Measurements from ENCODE around the gene ADCY2.

ADCY2 gene

DNA sequence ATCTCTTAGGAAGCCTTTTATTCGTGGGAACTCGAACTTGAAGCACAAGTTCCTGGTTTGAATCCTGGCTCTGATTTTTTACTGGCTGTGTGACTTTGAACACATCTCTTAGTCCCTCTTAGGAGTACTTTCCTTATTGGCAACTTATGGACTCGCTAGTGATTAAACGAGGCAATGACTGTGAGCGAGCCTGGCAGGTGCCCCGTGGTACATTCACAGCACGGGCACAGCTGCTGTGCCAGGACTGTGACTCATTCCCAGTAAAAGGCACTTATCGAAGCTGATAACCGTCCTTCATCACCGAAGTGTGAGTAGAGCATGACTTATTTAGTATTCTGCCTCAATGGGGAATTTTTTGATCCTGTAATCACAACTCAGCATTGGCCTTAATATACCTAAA, 432.3 kb downstream of the ADCY2 start:
- H3K36me3 ChIP-seq (ENCODE audit: control insufficient read depth, insufficient read depth, low read length), result no peaks in the 10 kb centered on the region
- DNase-seq (ENCODE audit: extremely low read depth, insufficient read length), result no peak
- peaks cover 2% of the 10 kb centered on the region for H3K27me3 ChIP-seq (replicated peaks; ENCODE audit: control insufficient read depth, insufficient read depth, low read length)
- H3K4me3 ChIP-seq (replicated peaks; ENCODE audit: low read depth, low read length), result no peak overlapping the region
- TF ChIP-seq, protein P1, sequence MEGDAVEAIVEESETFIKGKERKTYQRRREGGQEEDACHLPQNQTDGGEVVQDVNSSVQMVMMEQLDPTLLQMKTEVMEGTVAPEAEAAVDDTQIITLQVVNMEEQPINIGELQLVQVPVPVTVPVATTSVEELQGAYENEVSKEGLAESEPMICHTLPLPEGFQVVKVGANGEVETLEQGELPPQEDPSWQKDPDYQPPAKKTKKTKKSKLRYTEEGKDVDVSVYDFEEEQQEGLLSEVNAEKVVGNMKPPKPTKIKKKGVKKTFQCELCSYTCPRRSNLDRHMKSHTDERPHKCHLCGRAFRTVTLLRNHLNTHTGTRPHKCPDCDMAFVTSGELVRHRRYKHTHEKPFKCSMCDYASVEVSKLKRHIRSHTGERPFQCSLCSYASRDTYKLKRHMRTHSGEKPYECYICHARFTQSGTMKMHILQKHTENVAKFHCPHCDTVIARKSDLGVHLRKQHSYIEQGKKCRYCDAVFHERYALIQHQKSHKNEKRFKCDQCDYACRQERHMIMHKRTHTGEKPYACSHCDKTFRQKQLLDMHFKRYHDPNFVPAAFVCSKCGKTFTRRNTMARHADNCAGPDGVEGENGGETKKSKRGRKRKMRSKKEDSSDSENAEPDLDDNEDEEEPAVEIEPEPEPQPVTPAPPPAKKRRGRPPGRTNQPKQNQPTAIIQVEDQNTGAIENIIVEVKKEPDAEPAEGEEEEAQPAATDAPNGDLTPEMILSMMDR (IDR thresholded peaks at IDR 0.05; ENCODE audit: insufficient read depth, low read length, poor library complexity, severe bottlenecking), result no peak

DNA sequence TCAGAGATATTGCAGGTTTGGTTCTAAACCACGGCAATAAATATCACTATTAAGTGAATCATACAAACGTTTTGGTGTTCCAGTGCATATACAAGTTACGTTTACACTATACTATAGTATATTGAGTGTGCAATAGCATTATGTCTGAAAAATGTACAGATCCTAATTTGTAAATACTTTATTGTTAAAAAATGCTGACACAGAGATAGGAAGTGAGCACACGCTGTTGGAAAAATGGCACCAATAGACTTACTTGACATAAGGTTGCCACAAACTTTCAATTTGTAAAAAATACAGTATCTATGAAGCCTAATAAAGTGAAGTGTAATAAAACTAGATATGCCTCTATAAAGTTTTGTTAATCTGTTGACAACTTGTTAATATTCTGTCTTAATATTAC, 439.0 kb downstream of the ADCY2 start:
- Histone ChIP-seq H3K36me3 (ENCODE audit: control insufficient read depth, insufficient read depth, low read length) (no peaks in the 10 kb centered on the region), H3K27me3 (replicated peaks; ENCODE audit: control insufficient read depth, insufficient read depth, low read length) (peaks cover 2% of the 10 kb centered on the region; the same call in 1 of the 2 replicates), H3K4me3 (replicated peaks; ENCODE audit: low read depth, low read length) (no peak overlapping the region)
- no peak for DNase-seq (ENCODE audit: extremely low read depth, insufficient read length)
- TF ChIP-seq, protein P1 (IDR thresholded peaks at IDR 0.05; ENCODE audit: insufficient read depth, low read length, poor library complexity, severe bottlenecking), result no peak

DNA sequence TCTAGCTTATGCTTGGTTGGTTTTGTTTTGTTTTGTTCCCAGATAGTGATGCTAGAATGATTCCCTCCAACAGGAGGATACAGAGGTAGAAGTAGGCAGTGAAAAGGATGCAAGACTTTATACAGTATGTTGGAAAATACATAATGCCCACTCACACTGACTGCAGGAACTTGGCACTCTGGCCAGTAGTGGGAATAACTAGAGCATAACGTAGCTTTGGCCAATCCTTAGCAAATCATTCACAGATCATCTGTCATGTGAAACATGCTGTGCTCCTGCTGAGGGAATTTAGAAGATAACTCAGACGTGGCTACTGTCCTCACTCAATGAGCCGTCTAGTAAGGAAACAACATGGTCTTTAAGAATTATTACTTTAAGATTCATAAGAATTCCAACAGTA, 441.5 kb downstream of the ADCY2 start:
- no peak overlapping the region for H3K4me3 ChIP-seq (replicated peaks; ENCODE audit: low read depth, low read length)
- no peaks in the 10 kb centered on the region for H3K36me3 ChIP-seq (ENCODE audit: control insufficient read depth, insufficient read depth, low read length)
- H3K27me3 ChIP-seq (replicated peaks; ENCODE audit: control insufficient read depth, insufficient read depth, low read length), result no peaks in the 10 kb centered on the region
- TF ChIP-seq, protein P1 (IDR thresholded peaks at IDR 0.05; ENCODE audit: insufficient read depth, low read length, poor library complexity, severe bottlenecking), result no peak
- DNase-seq (ENCODE audit: extremely low read depth, insufficient read length), result no peak

DNA sequence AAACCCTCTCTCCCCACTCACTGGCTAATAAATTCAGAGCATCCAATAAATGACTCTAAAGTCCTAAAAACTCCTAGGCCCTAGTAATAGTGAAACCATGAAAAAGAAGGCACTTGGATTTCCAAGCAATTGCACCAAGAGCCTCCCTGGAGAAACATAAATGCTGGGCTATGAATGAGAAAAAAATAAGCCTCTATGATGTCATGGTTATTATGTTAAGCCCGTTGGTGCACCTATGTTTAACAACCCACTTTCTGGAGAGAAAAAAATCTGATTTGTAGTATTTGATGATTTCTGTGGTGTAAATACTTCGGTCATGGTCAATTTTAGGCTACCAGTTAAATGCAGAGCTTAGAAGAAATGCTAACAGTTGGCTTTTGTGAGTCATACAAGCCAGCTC, 446.6 kb downstream of the ADCY2 start:
- DNase-seq (ENCODE audit: extremely low read depth, insufficient read length), result no peak
- Histone ChIP-seq H3K27me3 (replicated peaks; ENCODE audit: control insufficient read depth, insufficient read depth, low read length) (no peaks in the 10 kb centered on the region), H3K36me3 (ENCODE audit: control insufficient read depth, insufficient read depth, low read length) (no peaks in the 10 kb centered on the region), H3K4me3 (replicated peaks; ENCODE audit: low read depth, low read length) (no peak overlapping the region)
- TF ChIP-seq, protein P1 (IDR thresholded peaks at IDR 0.05; ENCODE audit: insufficient read depth, low read length, poor library complexity, severe bottlenecking), result no peak

DNA sequence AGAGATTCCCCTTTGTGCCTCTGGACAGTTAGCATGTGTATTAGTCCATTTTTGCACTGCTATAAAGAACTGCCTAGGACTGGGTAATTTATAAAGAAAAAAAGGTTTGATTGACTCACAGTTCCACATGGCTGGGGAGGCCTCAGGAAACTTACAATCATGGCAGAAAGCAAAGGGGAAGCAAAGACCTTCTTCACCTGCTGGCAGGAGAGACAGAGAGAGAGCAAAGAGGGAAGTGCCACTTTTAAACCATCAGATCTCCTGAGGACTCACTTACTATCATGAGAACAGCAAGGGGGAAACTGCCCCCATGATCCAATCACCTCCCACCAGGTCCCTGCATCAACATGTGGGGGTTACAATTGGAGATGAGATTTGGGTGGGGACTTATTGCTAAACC, 449.0 kb downstream of the ADCY2 start:
- DNase-seq (ENCODE audit: extremely low read depth, insufficient read length), result no peak
- no peak overlapping the region for H3K4me3 ChIP-seq (replicated peaks; ENCODE audit: low read depth, low read length)
- TF ChIP-seq, protein P1 (IDR thresholded peaks at IDR 0.05; ENCODE audit: insufficient read depth, low read length, poor library complexity, severe bottlenecking), result no peak
- no peaks in the 10 kb centered on the region for H3K36me3 ChIP-seq (ENCODE audit: control insufficient read depth, insufficient read depth, low read length)
- H3K27me3 ChIP-seq (replicated peaks; ENCODE audit: control insufficient read depth, insufficient read depth, low read length), result peaks cover 1% of the 10 kb centered on the region; the same call in 1 of the 2 replicates

DNA sequence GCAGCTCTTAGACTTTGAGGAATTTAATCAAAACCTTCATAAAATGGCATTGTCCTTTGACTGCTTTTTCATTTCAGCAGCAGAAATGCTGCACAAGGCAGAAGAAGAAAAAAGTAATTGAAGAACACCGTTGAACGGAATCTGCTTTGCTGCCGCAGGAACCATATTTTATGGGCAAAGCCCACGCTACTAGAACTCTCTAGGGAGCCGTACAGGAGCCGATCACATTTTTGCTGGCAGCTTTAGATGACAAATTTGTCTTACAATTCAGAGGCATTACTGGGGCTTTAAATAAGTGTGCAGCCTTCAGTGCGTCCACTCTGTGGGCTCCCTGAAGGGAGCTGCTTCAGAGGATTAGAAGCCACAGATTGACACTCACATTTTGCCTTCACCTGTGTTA, 449.6 kb downstream of the ADCY2 start:
- TF ChIP-seq, protein P1 (IDR thresholded peaks at IDR 0.05; ENCODE audit: insufficient read depth, low read length, poor library complexity, severe bottlenecking), result no peak
- DNase-seq (ENCODE audit: extremely low read depth, insufficient read length), result no peak
- Histone ChIP-seq H3K36me3 (ENCODE audit: control insufficient read depth, insufficient read depth, low read length) (no peaks in the 10 kb centered on the region), H3K27me3 (replicated peaks; ENCODE audit: control insufficient read depth, insufficient read depth, low read length) (peaks cover 1% of the 10 kb centered on the region; the same call in 1 of the 2 replicates), H3K4me3 (replicated peaks; ENCODE audit: low read depth, low read length) (no peak overlapping the region)

Data from GM06990 (cell line).